Fibroblast of gingiva (primary cell): ENCODE measurements around the gene ZNF580.

Experiments used
- DNase-seq: peaks from one replicate; pipeline ENCODE4 v3.0.0-alpha.2; 2011; ENCODE audit warnings: low read depth

ZNF580 gene

GRCh38 chr19:55606471-55606787, 34.4 kb upstream of the ZNF580 start:
- DNase-seq: no peak

DNA sequence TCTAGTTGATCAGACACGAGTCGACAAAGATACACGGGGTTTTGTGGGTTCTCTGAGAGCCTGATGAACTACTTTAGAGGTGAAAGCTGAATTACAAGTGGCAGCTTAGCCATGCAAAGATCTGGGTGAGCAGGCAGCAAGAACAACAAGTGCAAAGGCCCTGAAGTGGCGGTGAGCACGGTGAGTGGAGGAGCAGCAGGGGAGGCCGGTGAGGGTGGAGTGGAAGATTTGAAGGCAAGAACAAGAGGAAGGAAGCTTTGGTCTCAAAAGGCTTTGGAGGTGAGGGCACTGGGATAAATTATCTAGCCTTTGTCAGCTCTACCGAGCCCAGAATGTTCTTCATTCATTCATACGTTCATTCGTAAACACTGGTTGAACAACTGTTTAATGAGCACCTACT, 34.0 kb upstream of the ZNF580 start:
- DNase-seq: no peak

DNA sequence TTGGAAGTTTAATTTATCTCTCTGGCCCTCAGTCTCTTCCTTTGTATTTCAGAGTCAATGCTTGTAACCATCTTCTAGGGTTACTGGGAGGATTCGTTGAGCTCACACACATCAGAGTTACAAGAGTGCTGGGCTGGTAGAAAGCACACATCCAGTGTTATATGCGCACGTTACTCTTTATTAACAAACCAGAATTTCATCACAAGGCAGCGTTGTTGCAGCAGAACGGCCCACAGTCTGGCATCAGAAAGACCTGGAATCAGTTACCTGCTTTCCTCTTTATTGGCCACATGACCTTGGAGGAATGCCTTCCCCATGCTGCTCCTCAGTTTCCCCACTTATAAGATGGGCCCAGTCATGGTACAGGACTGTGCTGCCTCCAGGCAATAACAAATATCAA, 31.5 kb upstream of the ZNF580 start:
- no peak for DNase-seq

DNA sequence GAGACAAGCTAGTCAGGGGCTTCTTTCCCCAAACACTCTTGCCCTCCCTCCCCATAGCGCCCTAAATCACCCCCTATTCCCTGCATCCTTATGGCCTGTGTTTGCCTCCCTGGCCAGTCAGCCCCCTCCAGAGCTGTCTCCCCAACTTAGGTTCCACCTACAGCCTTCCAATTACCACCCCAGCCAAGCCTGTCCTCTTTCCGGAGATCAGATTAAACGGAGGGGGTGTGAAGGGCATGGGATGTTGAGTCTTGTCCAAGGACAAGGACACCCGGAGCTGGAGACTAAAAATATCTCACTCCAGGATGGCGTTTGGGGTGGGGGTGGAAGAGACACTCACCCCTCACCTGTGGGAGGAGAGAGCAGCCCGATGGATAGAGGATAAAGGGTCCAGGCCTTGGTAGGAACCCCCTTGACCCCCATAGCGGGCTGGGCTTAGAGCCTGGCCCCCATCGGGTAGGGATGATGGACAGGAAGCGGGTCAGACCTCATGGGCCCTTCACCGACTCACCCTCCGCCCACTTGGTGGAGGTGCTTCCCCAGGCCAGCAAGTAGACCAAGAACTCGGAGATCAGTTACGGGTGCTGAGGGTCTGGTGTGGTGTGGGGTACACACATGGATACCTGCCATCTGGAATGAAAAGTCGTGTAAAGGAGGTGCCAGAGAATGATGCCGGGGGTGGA, 29.4 kb upstream of the ZNF580 start:
- no peak for DNase-seq

GRCh38 chr19:55611983-55612645, 28.7 kb upstream of the ZNF580 start:
- DNase-seq: no peak

- DNase-seq: no peak
Observed at GRCh38 chr19:55613396-55613795, 27.4 kb upstream of the ZNF580 start.

GRCh38 chr19:55613930-55614710, 26.7 kb upstream of the ZNF580 start:
- no peak for DNase-seq

DNA sequence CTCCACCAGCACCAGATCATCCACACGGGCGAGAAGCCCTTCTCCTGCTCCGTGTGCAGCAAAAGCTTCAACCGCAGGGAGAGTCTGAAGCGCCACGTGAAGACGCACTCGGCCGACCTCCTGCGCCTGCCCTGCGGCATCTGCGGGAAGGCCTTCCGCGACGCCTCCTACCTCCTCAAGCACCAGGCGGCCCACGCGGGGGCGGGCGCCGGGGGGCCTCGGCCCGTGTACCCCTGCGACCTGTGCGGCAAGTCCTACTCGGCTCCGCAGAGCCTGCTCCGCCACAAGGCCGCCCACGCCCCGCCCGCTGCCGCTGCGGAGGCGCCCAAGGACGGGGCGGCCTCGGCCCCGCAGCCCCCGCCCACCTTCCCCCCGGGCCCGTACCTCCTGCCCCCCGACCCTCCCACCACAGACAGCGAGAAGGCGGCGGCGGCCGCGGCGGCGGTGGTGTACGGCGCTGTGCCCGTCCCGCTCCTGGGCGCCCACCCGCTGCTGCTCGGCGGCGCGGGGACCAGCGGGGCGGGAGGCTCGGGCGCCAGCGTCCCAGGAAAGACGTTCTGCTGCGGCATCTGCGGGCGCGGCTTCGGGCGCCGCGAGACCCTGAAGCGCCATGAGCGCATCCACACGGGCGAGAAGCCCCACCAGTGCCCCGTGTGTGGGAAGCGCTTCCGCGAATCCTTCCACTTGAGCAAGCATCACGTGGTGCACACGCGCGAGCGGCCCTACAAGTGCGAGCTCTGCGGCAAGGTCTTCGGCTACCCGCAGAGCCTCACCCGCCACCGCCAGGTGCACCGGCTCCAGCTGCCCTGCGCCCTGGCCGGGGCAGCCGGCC, 25.9 kb upstream of the ZNF580 start:
- DNase-seq: no peak

GRCh38 chr19:55615543-55616394, 25.0 kb upstream of the ZNF580 start:
- DNase-seq: no peak

GRCh38 chr19:55616395-55616875, 24.4 kb upstream of the ZNF580 start:
- DNase-seq: no peak

GRCh38 chr19:55617426-55617825, 23.4 kb upstream of the ZNF580 start:
- no peak for DNase-seq

DNA sequence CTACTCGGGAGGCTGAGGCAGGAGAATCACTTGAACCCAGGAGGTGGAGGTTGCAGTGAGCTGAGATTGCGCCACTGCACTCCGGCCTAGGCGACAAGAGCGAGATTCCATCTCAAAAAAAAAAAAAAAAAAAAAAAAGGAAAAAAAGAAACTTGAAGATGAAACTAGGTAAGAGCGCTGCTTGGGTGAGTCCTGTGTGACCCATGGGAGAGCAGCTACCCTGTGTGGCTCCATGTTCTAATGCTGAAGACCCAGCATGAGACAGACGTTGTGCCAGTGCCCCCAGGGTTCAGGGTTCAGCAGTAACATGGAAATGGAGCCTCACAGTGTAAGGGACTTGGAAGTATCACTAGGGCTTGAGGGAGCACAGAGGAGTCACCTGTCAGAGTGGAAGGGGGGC, 22.4 kb upstream of the ZNF580 start:
- DNase-seq: no peak

DNA sequence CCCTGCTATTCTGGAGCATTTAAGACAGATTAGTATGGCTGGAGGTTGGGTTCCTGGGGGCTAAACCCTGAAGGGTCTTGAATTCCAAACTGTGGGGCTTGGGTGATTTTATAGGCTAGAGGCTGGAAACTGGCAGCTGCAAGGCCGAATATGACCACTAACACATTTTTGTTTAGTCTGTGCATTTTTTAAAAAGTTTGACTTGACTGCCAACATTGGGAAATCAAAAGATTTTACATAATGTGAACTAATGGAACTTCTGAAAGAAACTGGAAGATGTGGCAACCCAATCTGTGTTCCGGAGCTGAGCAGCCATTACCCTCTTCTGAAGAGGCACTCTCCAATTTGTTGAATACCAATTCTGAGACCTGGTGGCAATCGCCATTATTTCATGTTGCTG, 21.5 kb upstream of the ZNF580 start:
- DNase-seq: peak; percentile 76

GRCh38 chr19:55620410-55621204, 20.2 kb upstream of the ZNF580 start:
- no peak for DNase-seq

- no peak for DNase-seq
Observed at GRCh38 chr19:55621205-55621672, 19.6 kb upstream of the ZNF580 start.

- DNase-seq: no peak
Observed at GRCh38 chr19:55621673-55622231, 19.1 kb upstream of the ZNF580 start.

DNA sequence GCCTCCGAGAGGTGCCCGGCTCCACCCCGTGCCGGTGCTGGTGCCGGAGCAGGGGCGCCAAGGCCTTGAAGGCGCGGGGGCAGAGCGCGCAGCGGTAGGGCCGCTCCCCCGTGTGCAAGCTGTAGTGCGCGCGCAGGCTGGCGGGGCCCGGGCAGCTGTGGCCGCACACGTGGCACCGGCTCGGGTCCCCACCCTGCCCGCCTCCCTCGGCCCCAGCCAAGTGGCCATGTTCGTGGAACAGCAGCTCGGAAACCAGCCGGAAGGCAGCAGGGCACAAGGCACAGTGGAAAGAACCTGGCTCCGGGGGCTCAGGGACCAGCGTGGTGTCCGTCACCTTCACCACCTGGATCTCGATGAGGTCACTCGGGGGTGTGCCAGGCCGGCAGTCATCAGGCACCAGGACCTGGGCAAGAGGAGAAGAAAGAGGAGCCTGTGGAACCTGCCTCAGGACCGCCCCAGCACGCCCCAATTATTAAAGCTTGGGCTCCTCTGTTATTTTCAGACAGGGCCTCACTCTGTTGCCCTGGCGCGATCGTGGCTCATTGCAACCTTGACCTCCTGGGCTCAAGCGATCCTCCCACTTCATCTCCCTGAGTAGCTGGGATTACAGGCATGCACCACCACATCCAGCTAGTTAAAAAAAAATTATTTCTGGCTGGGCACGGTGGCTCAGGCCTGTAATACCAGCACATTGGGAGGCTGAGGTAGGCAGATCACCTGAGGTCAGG, 18.4 kb upstream of the ZNF580 start:
- no peak for DNase-seq

DNA sequence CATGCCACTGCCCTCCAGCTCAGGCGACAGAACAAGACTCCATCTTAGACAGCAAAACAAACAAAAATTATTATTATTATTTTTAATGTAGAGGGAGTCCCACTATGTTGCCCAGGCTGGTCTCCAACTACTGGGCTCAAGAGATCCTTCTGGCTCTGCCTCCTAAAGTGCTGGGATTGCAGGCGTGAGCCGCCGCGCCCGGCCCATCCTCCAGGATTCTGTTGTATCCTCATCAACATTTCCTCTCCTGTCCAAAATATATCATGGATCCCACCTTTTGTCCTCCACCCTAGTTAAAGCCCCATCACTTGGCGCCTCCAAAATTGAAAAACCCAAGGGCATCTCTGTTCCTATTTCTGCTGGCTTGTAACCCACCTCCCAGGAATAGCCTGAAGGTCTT, 17.7 kb upstream of the ZNF580 start:
- no peak for DNase-seq

DNA sequence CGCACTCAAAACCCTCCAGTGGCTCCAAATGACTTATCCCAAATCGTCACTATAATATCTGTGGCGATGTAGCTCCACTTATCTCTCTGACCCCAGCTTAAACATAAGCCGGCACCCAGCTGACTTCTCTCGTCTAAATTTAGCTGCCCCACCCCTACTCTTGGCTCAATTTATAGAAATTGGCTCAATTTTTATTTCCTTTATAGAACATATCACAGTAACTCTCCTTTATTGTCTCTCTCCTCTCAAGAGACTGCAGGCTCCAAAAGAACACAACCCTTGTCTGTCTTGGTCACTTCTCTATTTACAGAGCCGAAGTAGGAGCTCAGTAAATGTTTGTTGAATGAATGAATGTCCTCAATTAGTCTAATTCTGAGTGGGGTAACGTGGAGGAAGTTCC, 17.2 kb upstream of the ZNF580 start:
- no peak for DNase-seq
